ENCODE measurements around the gene CCL20.

CCL20 gene

DNA sequence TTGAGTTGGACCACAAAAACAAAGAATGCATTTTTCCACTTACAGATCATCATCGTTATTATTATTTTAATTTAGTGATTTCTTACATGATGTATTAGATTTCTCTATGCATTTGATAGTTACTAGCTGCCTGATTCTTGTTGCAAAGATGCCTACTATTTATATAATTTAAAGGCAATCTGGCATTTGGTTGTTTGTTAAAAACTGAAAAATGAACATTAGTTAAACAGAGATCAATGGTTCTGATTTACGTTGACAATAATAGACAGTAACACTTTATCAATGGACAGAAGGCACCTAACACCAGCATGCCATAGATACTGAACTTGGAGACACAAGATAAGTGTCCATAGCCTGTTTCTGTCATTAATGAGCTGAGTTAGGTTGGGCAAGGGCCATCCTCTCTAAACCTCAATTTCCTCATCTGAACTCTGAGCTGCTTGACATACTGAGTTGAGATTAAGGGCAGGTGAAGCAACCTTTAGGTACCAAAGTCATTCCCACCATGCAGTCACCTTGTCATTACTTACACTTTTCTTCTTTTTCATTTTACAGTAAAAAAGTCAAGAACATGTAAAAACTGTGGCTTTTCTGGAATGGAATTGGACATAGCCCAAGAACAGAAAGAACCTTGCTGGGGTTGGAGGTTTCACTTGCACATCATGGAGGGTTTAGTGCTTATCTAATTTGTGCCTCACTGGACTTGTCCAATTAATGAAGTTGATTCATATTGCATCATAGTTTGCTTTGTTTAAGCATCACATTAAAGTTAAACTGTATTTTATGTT, 3.1 kb downstream of the CCL20 start:
- TF ChIP-seq, protein P1, sequence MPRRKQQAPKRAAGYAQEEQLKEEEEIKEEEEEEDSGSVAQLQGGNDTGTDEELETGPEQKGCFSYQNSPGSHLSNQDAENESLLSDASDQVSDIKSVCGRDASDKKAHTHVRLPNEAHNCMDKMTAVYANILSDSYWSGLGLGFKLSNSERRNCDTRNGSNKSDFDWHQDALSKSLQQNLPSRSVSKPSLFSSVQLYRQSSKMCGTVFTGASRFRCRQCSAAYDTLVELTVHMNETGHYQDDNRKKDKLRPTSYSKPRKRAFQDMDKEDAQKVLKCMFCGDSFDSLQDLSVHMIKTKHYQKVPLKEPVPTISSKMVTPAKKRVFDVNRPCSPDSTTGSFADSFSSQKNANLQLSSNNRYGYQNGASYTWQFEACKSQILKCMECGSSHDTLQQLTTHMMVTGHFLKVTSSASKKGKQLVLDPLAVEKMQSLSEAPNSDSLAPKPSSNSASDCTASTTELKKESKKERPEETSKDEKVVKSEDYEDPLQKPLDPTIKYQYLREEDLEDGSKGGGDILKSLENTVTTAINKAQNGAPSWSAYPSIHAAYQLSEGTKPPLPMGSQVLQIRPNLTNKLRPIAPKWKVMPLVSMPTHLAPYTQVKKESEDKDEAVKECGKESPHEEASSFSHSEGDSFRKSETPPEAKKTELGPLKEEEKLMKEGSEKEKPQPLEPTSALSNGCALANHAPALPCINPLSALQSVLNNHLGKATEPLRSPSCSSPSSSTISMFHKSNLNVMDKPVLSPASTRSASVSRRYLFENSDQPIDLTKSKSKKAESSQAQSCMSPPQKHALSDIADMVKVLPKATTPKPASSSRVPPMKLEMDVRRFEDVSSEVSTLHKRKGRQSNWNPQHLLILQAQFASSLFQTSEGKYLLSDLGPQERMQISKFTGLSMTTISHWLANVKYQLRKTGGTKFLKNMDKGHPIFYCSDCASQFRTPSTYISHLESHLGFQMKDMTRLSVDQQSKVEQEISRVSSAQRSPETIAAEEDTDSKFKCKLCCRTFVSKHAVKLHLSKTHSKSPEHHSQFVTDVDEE (CRISPR knock-in tag; IDR thresholded peaks at IDR 0.05) = no peak
- TF ChIP-seq ZNF70 (CRISPR knock-in tag; IDR thresholded peaks at IDR 0.05) = no peak
- TF ChIP-seq SNAI2 (CRISPR knock-in tag; IDR thresholded peaks at IDR 0.05) = no peak
- no peak for TF ChIP-seq ZNF8 (CRISPR knock-in tag; IDR thresholded peaks at IDR 0.05)
- no peak for TF ChIP-seq OSR1 (CRISPR knock-in tag; IDR thresholded peaks at IDR 0.05)
- no peak for TF ChIP-seq CSDC2 (CRISPR knock-in tag; IDR thresholded peaks at IDR 0.05)
- no peak for TF ChIP-seq ESRRG (CRISPR knock-in tag; IDR thresholded peaks at IDR 0.05)
- no peak for TF ChIP-seq TOX (CRISPR knock-in tag; IDR thresholded peaks at IDR 0.05; ENCODE audit: borderline replicate concordance)
- TF ChIP-seq, protein P2, sequence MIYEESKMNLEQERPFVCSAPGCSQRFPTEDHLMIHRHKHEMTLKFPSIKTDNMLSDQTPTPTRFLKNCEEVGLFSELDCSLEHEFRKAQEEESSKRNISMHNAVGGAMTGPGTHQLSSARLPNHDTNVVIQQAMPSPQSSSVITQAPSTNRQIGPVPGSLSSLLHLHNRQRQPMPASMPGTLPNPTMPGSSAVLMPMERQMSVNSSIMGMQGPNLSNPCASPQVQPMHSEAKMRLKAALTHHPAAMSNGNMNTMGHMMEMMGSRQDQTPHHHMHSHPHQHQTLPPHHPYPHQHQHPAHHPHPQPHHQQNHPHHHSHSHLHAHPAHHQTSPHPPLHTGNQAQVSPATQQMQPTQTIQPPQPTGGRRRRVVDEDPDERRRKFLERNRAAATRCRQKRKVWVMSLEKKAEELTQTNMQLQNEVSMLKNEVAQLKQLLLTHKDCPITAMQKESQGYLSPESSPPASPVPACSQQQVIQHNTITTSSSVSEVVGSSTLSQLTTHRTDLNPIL (CRISPR knock-in tag; IDR thresholded peaks at IDR 0.05; ENCODE audit: low read depth) = no peak
- TF ChIP-seq BACH2 (CRISPR knock-in tag; IDR thresholded peaks at IDR 0.05; ENCODE audit: borderline replicate concordance) = no peak
- no peak for TF ChIP-seq ARNTL (CRISPR knock-in tag; IDR thresholded peaks at IDR 0.05; ENCODE audit: borderline replicate concordance, low read depth)
- TF ChIP-seq GLIS3 (CRISPR knock-in tag; IDR thresholded peaks at IDR 0.05) = no peak
- no peak for TF ChIP-seq ZNF565 (CRISPR knock-in tag; conservative IDR thresholded peaks at IDR 0.05; ENCODE audit: low read depth)
- TF ChIP-seq ZC3H10 (CRISPR knock-in tag; IDR thresholded peaks at IDR 0.05) = no peak
- TF ChIP-seq, protein P3, sequence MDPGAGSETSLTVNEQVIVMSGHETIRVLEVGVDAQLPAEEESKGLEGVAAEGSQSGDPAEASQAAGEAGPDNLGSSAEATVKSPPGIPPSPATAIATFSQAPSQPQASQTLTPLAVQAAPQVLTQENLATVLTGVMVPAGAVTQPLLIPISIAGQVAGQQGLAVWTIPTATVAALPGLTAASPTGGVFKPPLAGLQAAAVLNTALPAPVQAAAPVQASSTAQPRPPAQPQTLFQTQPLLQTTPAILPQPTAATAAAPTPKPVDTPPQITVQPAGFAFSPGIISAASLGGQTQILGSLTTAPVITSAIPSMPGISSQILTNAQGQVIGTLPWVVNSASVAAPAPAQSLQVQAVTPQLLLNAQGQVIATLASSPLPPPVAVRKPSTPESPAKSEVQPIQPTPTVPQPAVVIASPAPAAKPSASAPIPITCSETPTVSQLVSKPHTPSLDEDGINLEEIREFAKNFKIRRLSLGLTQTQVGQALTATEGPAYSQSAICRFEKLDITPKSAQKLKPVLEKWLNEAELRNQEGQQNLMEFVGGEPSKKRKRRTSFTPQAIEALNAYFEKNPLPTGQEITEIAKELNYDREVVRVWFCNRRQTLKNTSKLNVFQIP (CRISPR knock-in tag; IDR thresholded peaks at IDR 0.05; ENCODE audit: borderline replicate concordance, low read depth) = no peak
- no peak for TF ChIP-seq RARB (CRISPR knock-in tag; IDR thresholded peaks at IDR 0.05)
- TF ChIP-seq TCF4 (CRISPR knock-in tag; IDR thresholded peaks at IDR 0.05; ENCODE audit: borderline replicate concordance) = no peak
- TF ChIP-seq ISL1 (CRISPR knock-in tag; IDR thresholded peaks at IDR 0.05) = no peak
- TF ChIP-seq, protein P4, sequence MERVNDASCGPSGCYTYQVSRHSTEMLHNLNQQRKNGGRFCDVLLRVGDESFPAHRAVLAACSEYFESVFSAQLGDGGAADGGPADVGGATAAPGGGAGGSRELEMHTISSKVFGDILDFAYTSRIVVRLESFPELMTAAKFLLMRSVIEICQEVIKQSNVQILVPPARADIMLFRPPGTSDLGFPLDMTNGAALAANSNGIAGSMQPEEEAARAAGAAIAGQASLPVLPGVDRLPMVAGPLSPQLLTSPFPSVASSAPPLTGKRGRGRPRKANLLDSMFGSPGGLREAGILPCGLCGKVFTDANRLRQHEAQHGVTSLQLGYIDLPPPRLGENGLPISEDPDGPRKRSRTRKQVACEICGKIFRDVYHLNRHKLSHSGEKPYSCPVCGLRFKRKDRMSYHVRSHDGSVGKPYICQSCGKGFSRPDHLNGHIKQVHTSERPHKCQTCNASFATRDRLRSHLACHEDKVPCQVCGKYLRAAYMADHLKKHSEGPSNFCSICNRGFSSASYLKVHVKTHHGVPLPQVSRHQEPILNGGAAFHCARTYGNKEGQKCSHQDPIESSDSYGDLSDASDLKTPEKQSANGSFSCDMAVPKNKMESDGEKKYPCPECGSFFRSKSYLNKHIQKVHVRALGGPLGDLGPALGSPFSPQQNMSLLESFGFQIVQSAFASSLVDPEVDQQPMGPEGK (CRISPR knock-in tag; IDR thresholded peaks at IDR 0.05; ENCODE audit: borderline replicate concordance) = no peak
- ATAC-seq = no peak

DNA sequence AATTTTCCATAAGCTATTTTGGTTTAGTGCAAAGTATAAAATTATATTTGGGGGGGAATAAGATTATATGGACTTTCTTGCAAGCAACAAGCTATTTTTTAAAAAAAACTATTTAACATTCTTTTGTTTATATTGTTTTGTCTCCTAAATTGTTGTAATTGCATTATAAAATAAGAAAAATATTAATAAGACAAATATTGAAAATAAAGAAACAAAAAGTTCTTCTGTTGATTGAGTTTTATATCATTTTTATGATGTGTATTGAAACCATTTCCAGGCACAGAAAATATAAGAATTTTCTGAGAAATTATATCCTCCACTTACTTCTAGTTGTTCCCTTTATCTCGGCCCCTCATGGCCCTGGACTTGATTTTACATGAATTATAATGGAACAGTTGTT, 3.7 kb downstream of the CCL20 start:
- TF ChIP-seq GLIS3 (CRISPR knock-in tag; IDR thresholded peaks at IDR 0.05) (no peak), ISL1 (CRISPR knock-in tag; IDR thresholded peaks at IDR 0.05) (no peak), TCF4 (CRISPR knock-in tag; IDR thresholded peaks at IDR 0.05; ENCODE audit: borderline replicate concordance) (no peak), ZFP3 (CRISPR knock-in tag; IDR thresholded peaks at IDR 0.05) (no peak), TOX (CRISPR knock-in tag; IDR thresholded peaks at IDR 0.05; ENCODE audit: borderline replicate concordance) (no peak), BACH2 (CRISPR knock-in tag; IDR thresholded peaks at IDR 0.05; ENCODE audit: borderline replicate concordance) (no peak), ZFP30 (CRISPR knock-in tag; IDR thresholded peaks at IDR 0.05) (no peak), ZNF8 (CRISPR knock-in tag; IDR thresholded peaks at IDR 0.05) (no peak), OSR1 (CRISPR knock-in tag; IDR thresholded peaks at IDR 0.05) (no peak), RARB (CRISPR knock-in tag; IDR thresholded peaks at IDR 0.05) (no peak), PPARA (CRISPR knock-in tag; IDR thresholded peaks at IDR 0.05; ENCODE audit: borderline replicate concordance) (no peak), SNAI2 (CRISPR knock-in tag; IDR thresholded peaks at IDR 0.05) (no peak)
- TF ChIP-seq, protein P3 (CRISPR knock-in tag; IDR thresholded peaks at IDR 0.05; ENCODE audit: borderline replicate concordance, low read depth) = no peak
- TF ChIP-seq, protein P2 (CRISPR knock-in tag; IDR thresholded peaks at IDR 0.05; ENCODE audit: low read depth) = no peak
- TF ChIP-seq, protein P1 (CRISPR knock-in tag; IDR thresholded peaks at IDR 0.05) = no peak
- no peak for ATAC-seq

All from SK-N-SH treated with all-trans-retinoic acid at 6 μM for 48 hours (cell line).